Retinal pigment epithelial cell (primary cell): Measurements from ENCODE around the gene CNTNAP2.

Experiments used
- DNase-seq: peaks from one replicate; pipeline ENCODE4 v3.0.0-alpha.2; 2010; ENCODE audit warnings: low read depth
- H3K4me3 ChIP-seq: 2 replicates; pipeline ENCODE4 v1.5.1; 2011; ENCODE audit warnings: mild to moderate bottlenecking, low read length, control low read depth, moderate library complexity
- TF ChIP-seq, protein P1 (sequence below): conservative IDR thresholded peaks from 2 replicates; pipeline ENCODE4 v1.5.1; 2011; ENCODE audit warnings: low read depth, low read length, control low read depth, inconsistent platforms

The CNTNAP2 gene

DNA sequence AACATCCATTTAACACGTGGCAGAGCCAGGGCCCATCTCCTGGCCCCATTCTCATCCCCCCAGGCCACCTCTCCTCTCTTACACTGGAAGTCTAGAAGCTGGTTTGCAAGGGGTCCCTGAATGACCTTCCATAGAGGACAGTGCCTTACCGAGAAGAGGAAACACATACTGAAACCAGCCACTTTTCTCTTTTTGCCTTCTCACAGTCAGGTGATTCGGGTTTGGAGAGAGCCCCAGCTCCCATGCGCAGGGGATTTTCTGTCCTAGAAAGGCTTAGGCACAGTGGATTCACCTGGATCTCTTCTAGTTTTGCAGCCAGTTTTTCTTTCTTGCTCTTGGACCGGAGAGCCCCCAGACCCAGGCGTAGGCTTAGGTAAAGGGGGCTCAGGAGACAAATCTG, 2139.8 kb downstream of the CNTNAP2 start:
- H3K4me3 ChIP-seq: no peak overlapping the region
- TF ChIP-seq, protein P1, sequence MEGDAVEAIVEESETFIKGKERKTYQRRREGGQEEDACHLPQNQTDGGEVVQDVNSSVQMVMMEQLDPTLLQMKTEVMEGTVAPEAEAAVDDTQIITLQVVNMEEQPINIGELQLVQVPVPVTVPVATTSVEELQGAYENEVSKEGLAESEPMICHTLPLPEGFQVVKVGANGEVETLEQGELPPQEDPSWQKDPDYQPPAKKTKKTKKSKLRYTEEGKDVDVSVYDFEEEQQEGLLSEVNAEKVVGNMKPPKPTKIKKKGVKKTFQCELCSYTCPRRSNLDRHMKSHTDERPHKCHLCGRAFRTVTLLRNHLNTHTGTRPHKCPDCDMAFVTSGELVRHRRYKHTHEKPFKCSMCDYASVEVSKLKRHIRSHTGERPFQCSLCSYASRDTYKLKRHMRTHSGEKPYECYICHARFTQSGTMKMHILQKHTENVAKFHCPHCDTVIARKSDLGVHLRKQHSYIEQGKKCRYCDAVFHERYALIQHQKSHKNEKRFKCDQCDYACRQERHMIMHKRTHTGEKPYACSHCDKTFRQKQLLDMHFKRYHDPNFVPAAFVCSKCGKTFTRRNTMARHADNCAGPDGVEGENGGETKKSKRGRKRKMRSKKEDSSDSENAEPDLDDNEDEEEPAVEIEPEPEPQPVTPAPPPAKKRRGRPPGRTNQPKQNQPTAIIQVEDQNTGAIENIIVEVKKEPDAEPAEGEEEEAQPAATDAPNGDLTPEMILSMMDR: no peak
- DNase-seq: no peak

DNA sequence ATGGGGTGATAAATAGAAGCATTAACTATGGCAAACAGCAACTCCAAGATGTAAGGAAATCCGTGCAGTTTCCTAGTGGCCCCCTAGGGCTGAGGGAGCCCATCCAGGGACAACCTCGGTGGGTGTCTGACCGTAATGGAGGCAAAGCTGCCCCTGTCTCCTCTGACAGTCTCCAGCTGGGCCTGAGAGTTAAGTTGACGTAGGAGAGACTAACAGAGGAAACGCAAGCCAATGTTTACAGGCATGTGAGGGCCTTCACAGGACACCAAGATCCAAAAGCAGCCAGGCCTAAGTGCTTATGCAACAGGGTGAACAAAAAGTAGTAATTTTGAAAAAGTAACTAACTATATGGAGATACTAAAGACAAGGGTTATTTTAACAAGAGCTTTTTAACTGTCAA, 2144.0 kb downstream of the CNTNAP2 start:
- TF ChIP-seq, protein P1: no peak
- H3K4me3 ChIP-seq: no peak overlapping the region
- no peak for DNase-seq

DNA sequence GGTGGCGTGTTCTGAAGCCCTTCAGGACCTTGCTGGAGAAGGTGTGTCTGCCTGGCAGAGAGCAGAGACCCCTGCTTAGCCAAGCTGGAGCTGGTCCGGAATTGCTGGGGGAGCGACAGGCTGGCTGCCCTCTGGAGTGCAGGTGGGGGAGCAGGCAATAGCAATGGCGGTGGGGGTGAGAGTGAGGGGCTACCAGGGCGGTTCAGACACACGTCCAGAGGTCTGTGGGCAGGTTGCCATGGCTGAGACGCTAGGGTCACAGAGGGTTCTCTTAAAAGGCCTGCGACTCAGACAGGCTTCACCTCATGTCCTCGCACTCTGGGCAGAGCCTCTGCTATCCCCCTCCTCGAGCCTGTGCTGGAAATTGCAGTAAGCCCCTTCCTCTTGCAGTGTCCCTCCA, 2144.9 kb downstream of the CNTNAP2 start:
- TF ChIP-seq, protein P1: no peak
- DNase-seq: no peak
- no peak overlapping the region for H3K4me3 ChIP-seq

DNA sequence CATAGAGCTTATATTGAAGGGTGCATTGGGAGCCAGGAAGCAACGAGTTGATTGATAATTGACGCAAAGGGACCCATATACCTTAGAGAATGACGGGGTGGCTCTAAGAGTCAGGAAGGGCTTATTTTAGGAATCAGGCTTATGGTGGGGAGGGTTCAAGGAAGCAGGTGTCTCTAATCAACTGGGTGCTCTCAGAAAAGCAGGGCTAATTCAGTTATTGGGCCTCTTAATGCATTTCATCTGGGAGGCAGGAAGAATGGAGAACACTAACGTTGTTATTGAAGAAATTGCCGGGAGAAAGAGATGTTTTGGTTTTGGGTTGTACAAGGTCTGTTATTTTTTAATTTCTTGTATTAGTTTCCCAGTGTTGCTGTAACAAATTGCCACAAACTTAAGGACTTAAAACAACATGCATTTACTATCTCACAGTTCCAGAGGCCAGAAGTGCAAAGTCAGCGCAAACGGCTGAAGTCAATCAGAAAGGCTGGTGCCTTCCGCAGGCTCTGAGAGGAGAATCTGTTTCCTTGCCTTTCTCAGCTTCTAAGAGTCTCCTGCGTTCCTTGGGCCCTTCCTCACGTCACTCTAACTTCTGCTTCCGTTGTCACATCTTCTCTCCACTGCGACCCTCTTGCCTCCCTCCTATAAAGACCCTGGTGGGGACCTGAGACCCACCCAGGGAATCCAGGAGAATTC, 2145.5 kb downstream of the CNTNAP2 start:
- DNase-seq: no peak
- no peak overlapping the region for H3K4me3 ChIP-seq
- TF ChIP-seq, protein P1: no peak

DNA sequence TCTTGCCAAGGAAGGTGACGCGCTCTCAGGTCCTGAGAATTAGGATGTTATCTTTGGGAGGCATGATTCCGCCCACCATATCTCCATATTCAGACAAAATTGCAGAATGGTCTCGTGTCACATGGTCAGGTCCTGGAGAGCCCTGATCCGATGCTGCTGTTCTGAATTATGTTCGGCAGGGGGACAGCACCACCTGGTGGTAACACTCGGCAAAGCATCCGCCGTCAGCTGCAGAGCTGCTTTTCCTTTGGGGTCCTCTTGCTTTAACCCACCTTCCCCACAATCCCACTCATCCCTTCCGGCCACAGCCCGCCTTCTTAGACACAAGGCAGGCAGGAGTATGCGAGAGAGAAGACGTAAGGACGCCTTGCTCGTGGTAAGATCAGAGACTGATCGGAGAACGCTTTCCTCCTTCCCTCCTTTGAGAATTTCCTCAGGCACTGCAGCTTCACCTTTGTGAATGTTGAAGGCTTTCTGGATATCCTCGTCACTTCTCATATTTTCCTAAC, 2146.2 kb downstream of the CNTNAP2 start:
- H3K4me3 ChIP-seq: no peak overlapping the region
- TF ChIP-seq, protein P1: peak; percentile 94
- no peak for DNase-seq

DNA sequence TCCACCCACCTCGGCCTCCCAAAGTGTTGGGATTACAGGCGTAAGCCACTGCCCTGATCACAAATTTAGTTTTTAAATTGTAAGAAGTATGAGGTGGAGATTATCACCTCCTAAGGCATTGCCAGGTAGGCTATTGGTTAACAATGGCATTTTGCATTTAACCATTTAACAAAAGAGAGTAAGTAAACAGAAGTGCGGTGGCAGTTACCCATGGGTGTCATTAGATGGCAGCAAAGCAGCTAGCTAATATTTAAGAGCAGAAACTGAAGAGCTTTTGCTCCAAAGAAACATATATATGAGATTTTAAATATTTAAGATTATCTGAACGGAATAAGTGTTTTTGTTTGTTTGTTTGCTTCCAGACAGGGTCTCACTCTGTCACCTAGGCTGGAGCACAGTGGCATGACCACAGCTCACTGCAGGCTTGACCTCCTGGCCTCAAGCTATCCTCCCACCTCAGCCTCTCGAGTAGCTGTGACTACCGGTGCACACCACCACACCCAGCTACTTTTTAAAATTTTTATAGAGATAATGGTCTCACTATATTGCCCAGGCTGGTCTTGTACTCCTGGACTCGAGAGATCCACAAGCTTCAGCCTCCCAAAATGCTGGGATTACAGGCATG, 2148.4 kb downstream of the CNTNAP2 start:
- DNase-seq: peak; percentile 8

More for the DNA sequence above, 2148.4 kb downstream of the CNTNAP2 start:
- H3K4me3 ChIP-seq: no peak overlapping the region
- TF ChIP-seq, protein P1: peak; percentile 76
